ENCODE measurements around the gene HSD17B3. TPM values are rescaled to one million over a fixed set of nuclear protein-coding genes. Genes with fewer than 3 reads are reported as not detected.

HSD17B3 gene
- total and polyA plus RNA-seq, 2 of the 13 experiments (the other 11 are each of a cell fraction or from before 2014, with no cell fraction given): 0.12 TPM; not detected in 1

DNA sequence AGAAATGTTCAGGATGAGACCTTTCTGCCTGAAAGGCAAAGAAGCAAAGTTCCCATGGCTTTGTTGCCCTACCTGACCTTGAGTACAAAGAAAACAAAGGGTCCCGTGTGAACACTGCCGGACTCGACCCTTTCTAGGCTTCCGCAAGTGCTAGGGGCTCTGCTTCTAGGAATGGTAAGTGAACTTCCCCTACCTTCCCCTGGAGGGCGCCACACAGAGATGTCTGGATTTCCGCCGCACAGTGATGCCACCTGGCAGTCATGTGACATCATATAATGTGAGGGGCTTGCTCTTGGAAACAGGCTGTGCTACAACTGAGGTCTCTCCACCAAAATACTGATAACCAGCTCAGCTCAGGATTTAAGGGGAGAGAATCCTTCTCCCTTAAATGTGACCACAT is 56.6 kb downstream of the HSD17B3 start:
- no peak for FAIRE-seq
- peaks cover 0 to 3% of the 10 kb centered on the region in 2 experiments; a peak in 2 of 5 replicates for H3K27me3 ChIP-seq (ENCODE audit: control insufficient read depth in 1 of 2, insufficient read depth in 2 of 2, low read length in 2 of 2)
- intact Hi-C loops (cut with micrococcal nuclease; ENCODE audit: unreplicated experiment): no loop called here
- TF ChIP-seq, protein P1, sequence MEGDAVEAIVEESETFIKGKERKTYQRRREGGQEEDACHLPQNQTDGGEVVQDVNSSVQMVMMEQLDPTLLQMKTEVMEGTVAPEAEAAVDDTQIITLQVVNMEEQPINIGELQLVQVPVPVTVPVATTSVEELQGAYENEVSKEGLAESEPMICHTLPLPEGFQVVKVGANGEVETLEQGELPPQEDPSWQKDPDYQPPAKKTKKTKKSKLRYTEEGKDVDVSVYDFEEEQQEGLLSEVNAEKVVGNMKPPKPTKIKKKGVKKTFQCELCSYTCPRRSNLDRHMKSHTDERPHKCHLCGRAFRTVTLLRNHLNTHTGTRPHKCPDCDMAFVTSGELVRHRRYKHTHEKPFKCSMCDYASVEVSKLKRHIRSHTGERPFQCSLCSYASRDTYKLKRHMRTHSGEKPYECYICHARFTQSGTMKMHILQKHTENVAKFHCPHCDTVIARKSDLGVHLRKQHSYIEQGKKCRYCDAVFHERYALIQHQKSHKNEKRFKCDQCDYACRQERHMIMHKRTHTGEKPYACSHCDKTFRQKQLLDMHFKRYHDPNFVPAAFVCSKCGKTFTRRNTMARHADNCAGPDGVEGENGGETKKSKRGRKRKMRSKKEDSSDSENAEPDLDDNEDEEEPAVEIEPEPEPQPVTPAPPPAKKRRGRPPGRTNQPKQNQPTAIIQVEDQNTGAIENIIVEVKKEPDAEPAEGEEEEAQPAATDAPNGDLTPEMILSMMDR (CRISPR knock-in tag; IDR thresholded peaks at IDR 0.05): peak; percentile 27
- no peak for TF ChIP-seq SMAD9 (CRISPR knock-in tag; IDR thresholded peaks at IDR 0.05)
- TF ChIP-seq, protein P2, sequence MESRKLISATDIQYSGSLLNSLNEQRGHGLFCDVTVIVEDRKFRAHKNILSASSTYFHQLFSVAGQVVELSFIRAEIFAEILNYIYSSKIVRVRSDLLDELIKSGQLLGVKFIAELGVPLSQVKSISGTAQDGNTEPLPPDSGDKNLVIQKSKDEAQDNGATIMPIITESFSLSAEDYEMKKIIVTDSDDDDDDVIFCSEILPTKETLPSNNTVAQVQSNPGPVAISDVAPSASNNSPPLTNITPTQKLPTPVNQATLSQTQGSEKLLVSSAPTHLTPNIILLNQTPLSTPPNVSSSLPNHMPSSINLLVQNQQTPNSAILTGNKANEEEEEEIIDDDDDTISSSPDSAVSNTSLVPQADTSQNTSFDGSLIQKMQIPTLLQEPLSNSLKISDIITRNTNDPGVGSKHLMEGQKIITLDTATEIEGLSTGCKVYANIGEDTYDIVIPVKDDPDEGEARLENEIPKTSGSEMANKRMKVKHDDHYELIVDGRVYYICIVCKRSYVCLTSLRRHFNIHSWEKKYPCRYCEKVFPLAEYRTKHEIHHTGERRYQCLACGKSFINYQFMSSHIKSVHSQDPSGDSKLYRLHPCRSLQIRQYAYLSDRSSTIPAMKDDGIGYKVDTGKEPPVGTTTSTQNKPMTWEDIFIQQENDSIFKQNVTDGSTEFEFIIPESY (CRISPR knock-in tag; IDR thresholded peaks at IDR 0.05): peak; percentile 93
- TF ChIP-seq, protein P3, sequence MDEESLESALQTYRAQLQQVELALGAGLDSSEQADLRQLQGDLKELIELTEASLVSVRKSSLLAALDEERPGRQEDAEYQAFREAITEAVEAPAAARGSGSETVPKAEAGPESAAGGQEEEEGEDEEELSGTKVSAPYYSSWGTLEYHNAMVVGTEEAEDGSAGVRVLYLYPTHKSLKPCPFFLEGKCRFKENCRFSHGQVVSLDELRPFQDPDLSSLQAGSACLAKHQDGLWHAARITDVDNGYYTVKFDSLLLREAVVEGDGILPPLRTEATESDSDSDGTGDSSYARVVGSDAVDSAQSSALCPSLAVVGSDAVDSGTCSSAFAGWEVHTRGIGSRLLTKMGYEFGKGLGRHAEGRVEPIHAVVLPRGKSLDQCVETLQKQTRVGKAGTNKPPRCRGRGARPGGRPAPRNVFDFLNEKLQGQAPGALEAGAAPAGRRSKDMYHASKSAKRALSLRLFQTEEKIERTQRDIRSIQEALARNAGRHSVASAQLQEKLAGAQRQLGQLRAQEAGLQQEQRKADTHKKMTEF (CRISPR knock-in tag; IDR thresholded peaks at IDR 0.05): no peak
- no peak for TF ChIP-seq ZNF724P (CRISPR knock-in tag; IDR thresholded peaks at IDR 0.05; ENCODE audit: borderline replicate concordance)
- no peak for TF ChIP-seq HMG20A (CRISPR knock-in tag; IDR thresholded peaks at IDR 0.05; ENCODE audit: borderline replicate concordance)
- TF ChIP-seq, protein P4, sequence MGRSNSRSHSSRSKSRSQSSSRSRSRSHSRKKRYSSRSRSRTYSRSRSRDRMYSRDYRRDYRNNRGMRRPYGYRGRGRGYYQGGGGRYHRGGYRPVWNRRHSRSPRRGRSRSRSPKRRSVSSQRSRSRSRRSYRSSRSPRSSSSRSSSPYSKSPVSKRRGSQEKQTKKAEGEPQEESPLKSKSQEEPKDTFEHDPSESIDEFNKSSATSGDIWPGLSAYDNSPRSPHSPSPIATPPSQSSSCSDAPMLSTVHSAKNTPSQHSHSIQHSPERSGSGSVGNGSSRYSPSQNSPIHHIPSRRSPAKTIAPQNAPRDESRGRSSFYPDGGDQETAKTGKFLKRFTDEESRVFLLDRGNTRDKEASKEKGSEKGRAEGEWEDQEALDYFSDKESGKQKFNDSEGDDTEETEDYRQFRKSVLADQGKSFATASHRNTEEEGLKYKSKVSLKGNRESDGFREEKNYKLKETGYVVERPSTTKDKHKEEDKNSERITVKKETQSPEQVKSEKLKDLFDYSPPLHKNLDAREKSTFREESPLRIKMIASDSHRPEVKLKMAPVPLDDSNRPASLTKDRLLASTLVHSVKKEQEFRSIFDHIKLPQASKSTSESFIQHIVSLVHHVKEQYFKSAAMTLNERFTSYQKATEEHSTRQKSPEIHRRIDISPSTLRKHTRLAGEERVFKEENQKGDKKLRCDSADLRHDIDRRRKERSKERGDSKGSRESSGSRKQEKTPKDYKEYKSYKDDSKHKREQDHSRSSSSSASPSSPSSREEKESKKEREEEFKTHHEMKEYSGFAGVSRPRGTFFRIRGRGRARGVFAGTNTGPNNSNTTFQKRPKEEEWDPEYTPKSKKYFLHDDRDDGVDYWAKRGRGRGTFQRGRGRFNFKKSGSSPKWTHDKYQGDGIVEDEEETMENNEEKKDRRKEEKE (IDR thresholded peaks at IDR 0.05): no peak
- TF ChIP-seq ZNF562 (CRISPR knock-in tag; IDR thresholded peaks at IDR 0.05; ENCODE audit: borderline replicate concordance): no peak
- TF ChIP-seq CHCHD3 (CRISPR knock-in tag; IDR thresholded peaks at IDR 0.05): no peak
- TF ChIP-seq EED (CRISPR knock-in tag; IDR thresholded peaks at IDR 0.05): no peak
- TF ChIP-seq, protein P5, sequence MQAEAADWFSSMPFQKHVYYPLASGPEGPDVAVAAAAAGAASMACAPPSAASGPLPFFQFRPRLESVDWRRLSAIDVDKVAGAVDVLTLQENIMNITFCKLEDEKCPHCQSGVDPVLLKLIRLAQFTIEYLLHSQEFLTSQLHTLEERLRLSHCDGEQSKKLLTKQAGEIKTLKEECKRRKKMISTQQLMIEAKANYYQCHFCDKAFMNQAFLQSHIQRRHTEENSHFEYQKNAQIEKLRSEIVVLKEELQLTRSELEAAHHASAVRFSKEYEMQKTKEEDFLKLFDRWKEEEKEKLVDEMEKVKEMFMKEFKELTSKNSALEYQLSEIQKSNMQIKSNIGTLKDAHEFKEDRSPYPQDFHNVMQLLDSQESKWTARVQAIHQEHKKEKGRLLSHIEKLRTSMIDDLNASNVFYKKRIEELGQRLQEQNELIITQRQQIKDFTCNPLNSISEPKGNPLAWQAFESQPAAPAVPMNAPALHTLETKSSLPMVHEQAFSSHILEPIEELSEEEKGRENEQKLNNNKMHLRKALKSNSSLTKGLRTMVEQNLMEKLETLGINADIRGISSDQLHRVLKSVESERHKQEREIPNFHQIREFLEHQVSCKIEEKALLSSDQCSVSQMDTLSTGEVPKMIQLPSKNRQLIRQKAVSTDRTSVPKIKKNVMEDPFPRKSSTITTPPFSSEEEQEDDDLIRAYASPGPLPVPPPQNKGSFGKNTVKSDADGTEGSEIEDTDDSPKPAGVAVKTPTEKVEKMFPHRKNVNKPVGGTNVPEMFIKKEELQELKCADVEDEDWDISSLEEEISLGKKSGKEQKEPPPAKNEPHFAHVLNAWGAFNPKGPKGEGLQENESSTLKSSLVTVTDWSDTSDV (CRISPR knock-in tag; IDR thresholded peaks at IDR 0.05): no peak
- no peak for TF ChIP-seq ISL2 (CRISPR knock-in tag; IDR thresholded peaks at IDR 0.05)
- TF ChIP-seq ZBTB7B (CRISPR knock-in tag; IDR thresholded peaks at IDR 0.05): no peak

More for the DNA sequence above, 56.6 kb downstream of the HSD17B3 start:
- WGBS (ENCODE audit: low lambda C conversion rate): 76% methylated on average over 3 of the region's 7 CpGs
- DNase-seq (ENCODE audit: low spot score) (no peak), ATAC-seq (no peak)
- no peak overlapping the region for H3K27ac ChIP-seq (ENCODE audit: extremely low read length, insufficient read depth, low read length)
- no peaks in the 10 kb centered on the region for H4K20me1 ChIP-seq (ENCODE audit: insufficient read depth, low read length)
- H3K4me3 ChIP-seq (replicated peaks in 1 of 3; ENCODE audit: insufficient read depth in 1 of 3, low read depth in 2 of 3, low read length in 3 of 3): no peak overlapping the region
- peaks cover 34% of the 10 kb centered on the region for H3K4me1 ChIP-seq (ENCODE audit: insufficient read depth, low read length)
- no peak overlapping the region for H3K9ac ChIP-seq (ENCODE audit: insufficient read depth, low read depth, low read length)
- ChIA-PET POLR2A (no interaction called here), CTCF (ENCODE audit: low intra/inter-chr PET ratio, low total read pairs) (no interaction called here)
- in situ Hi-C loops (cut with HindIII; ENCODE audit: extremely low pct_ligation_motif_present, low pct_unique_long_range_greater_than_20kb): no loop called here
- no TSS peak for BruUV-seq (replicated peaks)
- H3K4me2 ChIP-seq (ENCODE audit: low read depth, low read length): peak overlapping the region; percentile 49; the same call in 1 of the 2 replicates
- no peak overlapping the region for H2AFZ ChIP-seq (ENCODE audit: low read length)
- H3K9me3 ChIP-seq (ENCODE audit: low read length): no peaks in the 10 kb centered on the region
- H3K36me3 ChIP-seq (replicated peaks in 1 of 2; ENCODE audit: control insufficient read depth in 1 of 2, insufficient read depth in 2 of 2, low read length in 2 of 2): no peaks in the 10 kb centered on the region
- no peaks in the 10 kb centered on the region for H3K79me2 ChIP-seq (ENCODE audit: insufficient read depth, low read length)

Measured in HepG2 (cell line).